IMR-90 (cell line): Measurements from ENCODE around the gene FLVCR1. TPM values are rescaled to one million over a fixed set of nuclear protein-coding genes. Genes with fewer than 3 reads are reported as not detected.
A peak's percentile ranks its signal among the peaks of the same experiment; 100 is the strongest.

ENCODE experiments used
- BHLHE40 ChIP-seq: fragments of 150-350 bp; IDR thresholded peaks from 2 replicates; pipeline ENCODE4 v1.6.1; 2016; ENCODE audit warnings: mild to moderate bottlenecking, low read depth, low read length
- FOS ChIP-seq: fragments of 150-350 bp; IDR thresholded peaks from 2 replicates; pipeline ENCODE4 v1.6.1; 2016; ENCODE audit warnings: low read depth, low read length
- NFE2L2 ChIP-seq: fragments of 150-350 bp; IDR thresholded peaks from 2 replicates; pipeline ENCODE4 v1.6.1; 2016; ENCODE audit warnings: low read depth, mild to moderate bottlenecking, low read length
- POLR2A ChIP-seq: IDR thresholded peaks from 2 replicates; pipeline ENCODE4 v1.6.1; 2012; ENCODE audit warnings: mild to moderate bottlenecking, low read depth, low read length
- RCOR1 ChIP-seq: IDR thresholded peaks from 2 replicates; pipeline ENCODE4 v1.6.1; 2012; ENCODE audit warnings: mild to moderate bottlenecking, low read length, improper control_type of control experiment; ENCODE audit not compliant: insufficient replicate concordance
- polyA plus RNA-seq, 3 experiments: library from polyadenylated mRNA; depleted of rRNA; stranded (reverse); fragments of >200 nt; gene quantifications; 2 replicates each; pipeline ENCODE4 v1.2.3, GENCODE V29; 2012; ENCODE audit warnings: low replicate concordance in 1 of 3
- total RNA-seq: library from RNA; depleted of rRNA; stranded (reverse); fragments of >200 nt; gene quantifications from 2 replicates; pipeline ENCODE4 v1.2.3, GENCODE V29; 2012

The FLVCR1 gene
- total and polyA plus RNA-seq, 2 of the 4 experiments (the other 2 are of a cell fraction) = 2.4 to 3.9 TPM

GRCh38 chr1:212915245-212916091 lies 57.4 kb downstream of the FLVCR1 start (continued):
- TF ChIP-seq FOS (no peak), NFE2L2 (peak; percentile 48; the same call in 1 of the 2 replicates), BHLHE40 (no peak), RCOR1 (no peak), POLR2A (no peak)
